Activated gamma-delta T cell treated with anti-CD3 and anti-CD28 coated beads, Interleukin-2, amount 50 U/mL, for 16 hours (primary cell): ENCODE measurements around the gene ZBTB8A.
"Not testable (repeated sequence)": the region's sequence is repeated elsewhere in the genome, so short reads cannot be mapped to it uniquely, and the experiment has no call there.

Source experiments
- DNase-seq: peaks from one replicate; pipeline ENCODE4 v3.0.0-alpha.2; 2020; ENCODE audit warnings: low read depth

ZBTB8A gene

DNA sequence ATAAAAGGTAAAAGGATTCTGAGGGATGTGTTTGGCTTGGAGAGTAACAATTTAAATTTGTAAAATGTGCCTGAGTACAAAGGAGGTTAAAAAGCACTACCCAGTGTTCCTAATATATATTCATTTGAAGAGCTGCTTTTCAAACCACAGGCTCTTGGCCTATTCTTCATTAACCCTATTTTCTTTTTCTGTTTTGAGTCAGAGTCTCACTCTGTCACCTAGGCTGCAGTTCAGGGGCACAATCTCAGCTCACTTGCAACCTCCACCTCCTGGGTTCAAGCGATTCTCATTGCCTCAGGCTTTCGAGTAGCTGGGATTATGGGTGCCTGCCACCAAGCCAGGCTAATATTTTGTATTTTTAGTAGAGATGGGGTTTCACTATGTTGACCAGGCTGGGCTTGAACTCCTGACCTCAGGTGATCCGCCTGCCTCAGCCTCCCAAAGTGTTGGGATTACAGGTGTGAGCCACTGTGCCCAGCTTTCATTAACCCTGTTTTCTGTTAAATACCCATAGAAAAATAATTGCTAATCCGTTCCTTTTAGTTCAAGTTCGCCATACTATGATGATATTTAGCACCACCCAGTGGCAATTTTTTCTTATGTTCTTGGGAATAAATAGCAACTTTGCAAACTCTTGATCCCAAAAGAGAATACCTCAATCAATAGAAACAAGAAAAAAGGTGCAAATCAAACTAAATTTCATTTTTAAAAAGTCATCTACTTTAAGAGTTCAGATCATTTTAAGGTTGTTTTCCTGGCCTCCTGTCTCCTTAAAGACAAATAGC lies 80.7 kb downstream of the ZBTB8A start:
- no peak for DNase-seq

DNA sequence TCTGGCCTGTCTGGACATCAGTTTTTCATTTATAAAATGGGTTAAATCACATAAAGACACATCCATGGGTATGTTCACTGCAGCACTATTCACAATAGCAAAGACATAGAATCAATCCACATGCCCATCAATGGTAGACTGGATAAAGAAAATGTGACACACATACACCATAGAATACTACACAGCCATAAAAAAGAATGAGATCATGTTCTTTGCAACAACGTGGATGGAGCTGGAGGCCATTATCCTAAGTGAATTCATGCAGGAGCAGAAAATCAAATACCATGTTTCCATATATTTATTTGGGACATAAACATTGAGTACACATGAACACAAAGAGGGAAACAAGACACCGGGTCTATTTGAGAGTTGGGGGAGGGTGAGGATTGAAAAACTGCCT lies 83.0 kb downstream of the ZBTB8A start:
- DNase-seq, result no peak

DNA sequence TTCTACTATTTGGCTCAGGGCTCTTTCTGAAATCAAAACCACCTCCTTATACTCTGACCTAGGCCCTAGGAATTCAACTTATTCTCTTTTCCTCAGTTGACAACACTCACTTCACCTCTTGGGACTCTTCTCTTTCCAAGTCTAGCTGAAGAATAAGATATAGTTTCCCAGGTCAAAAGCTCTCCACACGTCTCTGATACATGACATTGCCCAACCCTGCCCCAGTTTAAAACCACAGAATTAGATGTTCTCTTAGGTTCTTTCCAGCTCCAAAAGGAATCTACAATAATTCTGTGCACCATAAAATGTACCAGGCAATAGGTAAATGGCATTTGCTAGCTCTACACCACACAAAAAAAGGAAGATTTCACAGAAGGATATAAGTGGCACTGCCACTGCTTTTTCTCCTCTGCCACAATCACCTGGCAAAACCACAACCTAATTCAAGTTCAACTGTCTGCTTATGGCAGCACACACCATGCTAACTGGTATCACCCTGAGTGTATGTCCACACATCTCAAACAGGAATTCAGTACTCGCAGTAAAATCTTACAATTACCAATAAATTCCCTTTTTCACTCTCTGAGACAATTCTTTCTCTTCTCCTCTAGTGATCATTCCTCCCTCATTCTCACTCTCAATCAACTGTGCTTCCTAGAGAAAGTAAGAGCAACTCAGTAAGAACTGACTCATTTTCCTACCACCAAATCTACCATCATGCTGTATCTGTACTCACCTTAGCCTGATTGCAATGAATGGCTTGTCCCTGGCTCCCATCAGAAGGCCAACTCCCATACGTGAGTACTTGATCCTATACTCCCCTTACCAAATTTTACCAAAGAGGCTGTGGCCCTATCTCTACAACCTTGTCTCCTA lies 83.8 kb downstream of the ZBTB8A start:
- DNase-seq, result no peak

- no peak for DNase-seq
Observed at GRCh38 chr1:32623775-32624174, 84.5 kb downstream of the ZBTB8A start.

- DNase-seq, result no peak
Observed at GRCh38 chr1:32626176-32626575, 86.9 kb downstream of the ZBTB8A start.

GRCh38 chr1:32627596-32628162 lies 88.5 kb downstream of the ZBTB8A start:
- DNase-seq, result no peak

GRCh38 chr1:32630173-32630572 lies 90.9 kb downstream of the ZBTB8A start:
- DNase-seq, result not testable (repeated sequence)

DNA sequence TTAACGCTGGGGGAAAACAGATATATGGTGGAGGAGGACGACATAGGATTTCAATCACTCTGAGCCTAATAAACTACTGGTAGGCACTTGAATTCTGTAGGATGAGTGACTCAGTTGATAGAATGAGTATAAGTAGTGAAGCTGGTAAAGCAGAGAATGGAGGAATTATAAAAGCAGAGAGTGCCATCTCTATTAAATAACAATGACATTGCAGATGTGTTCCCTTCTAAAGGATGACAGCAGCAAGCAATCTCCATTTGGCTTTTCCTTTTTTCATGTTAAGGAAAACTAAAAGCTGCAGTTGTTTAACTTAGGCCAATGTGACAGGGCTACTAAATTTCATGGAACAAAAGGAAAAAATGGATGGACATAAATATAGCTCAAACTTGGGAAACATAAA lies 93.6 kb downstream of the ZBTB8A start:
- DNase-seq, result no peak

GRCh38 chr1:32635508-32636277 lies 96.5 kb downstream of the ZBTB8A start:
- DNase-seq, result no peak

DNA sequence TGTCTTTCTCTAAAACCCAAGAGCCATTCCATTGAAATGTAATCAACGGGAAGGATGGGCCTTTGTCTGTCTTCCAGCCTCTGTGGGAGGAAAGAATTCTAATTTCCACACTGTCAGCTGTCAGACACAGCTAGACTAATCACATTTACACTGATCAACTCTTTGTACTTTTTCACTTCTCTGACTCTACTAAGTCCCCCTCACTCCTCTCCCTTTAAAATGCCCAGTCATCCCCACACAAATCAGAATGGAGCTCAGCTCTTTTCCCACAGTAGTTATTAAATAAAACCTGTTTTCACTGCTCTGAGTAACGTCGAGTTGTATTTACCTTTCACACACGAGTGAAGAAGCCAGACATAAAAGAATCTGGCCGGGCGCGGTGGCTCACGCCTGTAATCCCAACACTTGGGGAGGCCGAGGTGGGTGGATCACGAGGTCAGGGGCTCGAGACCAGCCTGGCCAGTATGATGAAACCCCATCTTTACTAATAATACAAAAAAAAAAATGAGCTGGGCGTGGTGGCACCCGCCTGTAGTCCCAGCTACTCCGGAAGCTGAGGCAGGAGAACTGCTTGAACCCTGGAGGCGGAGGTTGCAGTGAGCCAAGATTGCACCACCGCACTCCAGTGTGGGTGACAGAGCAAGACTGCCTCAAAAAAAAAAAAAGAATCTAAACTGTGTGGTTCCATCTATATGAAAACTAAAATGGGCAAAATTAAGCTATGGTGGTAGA lies 97.9 kb downstream of the ZBTB8A start:
- no peak for DNase-seq

DNA sequence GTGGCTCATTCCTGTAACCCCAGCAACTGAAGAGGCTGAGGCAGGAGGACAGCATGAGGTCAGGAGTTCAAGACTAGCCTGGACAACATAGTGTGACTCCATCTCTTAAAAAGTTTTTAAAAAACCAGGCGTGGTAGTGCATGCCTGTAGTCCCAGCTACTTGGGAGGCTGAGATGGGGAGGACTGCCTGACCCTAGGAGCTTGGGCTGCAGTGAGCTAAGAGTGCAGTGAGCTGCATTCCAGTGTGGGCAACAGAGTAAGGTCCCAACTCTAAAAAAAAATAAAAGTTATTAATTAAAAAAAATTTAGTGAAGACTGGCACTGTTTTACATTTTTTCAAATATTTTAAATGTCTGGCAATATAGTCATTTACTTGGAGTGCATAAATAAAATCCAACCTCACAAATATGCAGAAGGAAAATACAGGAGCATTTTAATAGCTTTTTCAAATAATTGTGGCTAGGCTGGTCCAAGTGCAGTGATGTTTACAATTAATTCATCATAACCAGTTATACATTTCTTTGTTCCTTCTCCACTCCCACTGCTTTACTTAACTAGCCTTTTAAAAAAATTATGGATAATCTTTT lies 100.4 kb downstream of the ZBTB8A start:
- DNase-seq, result no peak

DNA sequence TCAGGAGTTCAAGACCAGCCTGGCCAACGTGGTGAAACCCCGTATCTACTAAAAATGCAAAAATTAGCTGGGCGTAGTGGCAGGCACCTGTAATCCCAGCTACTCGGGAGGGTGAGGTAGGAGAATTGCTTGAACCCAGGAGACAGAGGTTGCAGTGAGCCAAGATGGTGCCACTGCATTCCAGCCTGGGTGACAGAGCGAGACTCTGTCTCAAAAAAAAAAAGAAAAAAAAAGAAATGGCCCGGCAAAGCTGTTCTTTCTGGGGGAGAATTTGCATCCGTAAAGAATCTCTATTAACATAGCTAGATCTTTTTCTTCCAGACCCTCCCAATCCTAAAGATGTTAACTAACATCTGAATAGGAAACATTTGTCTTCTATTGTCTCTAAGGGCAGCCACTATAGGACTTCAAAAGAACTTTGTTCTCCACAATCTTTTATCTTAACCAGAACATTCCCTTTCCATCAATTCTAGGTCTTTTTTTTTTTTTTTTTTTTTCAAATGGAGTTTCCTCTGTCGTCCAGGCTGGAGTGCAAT lies 103.1 kb downstream of the ZBTB8A start:
- DNase-seq, result not testable (repeated sequence)

DNA sequence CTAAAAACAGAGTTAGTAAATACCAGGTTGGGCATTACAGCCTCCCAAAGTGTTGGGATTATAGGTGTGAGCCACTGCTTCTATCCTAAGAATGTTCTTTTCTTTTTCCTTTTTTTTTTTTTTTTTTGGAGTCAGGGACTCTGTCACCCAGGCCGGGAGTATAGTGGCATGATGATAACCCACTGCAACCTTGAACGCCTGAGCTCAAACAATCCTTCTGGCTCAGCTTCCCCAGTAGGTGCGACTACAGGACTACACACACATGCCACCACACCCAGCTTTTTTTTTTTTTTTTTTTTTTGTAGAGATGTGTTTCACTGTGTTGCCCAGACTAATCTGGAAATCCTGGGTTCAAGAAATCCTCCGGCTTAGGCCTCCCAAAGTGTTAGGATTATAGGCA lies 105.2 kb downstream of the ZBTB8A start:
- DNase-seq, result no peak

GRCh38 chr1:32647308-32648134 lies 108.3 kb downstream of the ZBTB8A start:
- no peak for DNase-seq

- DNase-seq, result peak; percentile 77
Observed at GRCh38 chr1:32650248-32650751, 111.1 kb downstream of the ZBTB8A start, which contains the start of gene ZBTB8OS. TSS of gene ZBTB8OS (minus strand) at chr1:32650550. CDS start at chr1:32650529, 21 bp downstream.

- peak; percentile 98 for DNase-seq
Observed at GRCh38 chr1:32650752-32651460, 111.7 kb downstream of the ZBTB8A start, which contains the start of gene RBBP4. TSS of gene RBBP4 (plus strand) at chr1:32651208. CDS start at chr1:32651307, 99 bp downstream.

DNA sequence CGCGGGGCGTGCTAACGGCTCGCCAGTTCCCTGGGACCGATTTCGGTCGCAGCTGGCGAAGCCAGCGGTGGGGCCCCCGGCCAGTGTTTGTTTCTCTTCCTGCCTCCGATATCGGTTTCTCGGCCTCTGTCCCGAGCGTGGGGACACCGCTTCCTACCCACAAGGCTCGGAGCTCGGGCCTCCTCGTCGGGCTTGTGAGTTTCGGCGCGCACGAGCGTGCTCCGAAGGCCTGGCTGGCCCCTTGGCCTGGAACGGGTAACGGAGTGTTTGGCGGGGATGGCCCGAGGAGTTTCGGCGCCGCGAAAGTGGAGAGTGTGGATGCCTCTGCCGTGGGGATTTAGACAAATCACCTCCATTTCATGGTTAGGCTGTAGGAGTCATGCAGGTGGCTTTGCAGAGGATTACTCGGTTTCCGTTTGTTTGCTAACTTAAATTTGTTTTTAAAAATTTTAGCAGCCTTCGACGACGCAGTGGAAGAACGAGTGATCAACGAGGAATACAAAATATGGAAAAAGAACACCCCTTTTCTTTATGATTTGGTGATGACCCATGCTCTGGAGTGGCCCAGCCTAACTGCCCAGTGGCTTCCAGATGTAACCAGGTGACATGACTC lies 112.3 kb downstream of the ZBTB8A start:
- DNase-seq, result no peak

DNA sequence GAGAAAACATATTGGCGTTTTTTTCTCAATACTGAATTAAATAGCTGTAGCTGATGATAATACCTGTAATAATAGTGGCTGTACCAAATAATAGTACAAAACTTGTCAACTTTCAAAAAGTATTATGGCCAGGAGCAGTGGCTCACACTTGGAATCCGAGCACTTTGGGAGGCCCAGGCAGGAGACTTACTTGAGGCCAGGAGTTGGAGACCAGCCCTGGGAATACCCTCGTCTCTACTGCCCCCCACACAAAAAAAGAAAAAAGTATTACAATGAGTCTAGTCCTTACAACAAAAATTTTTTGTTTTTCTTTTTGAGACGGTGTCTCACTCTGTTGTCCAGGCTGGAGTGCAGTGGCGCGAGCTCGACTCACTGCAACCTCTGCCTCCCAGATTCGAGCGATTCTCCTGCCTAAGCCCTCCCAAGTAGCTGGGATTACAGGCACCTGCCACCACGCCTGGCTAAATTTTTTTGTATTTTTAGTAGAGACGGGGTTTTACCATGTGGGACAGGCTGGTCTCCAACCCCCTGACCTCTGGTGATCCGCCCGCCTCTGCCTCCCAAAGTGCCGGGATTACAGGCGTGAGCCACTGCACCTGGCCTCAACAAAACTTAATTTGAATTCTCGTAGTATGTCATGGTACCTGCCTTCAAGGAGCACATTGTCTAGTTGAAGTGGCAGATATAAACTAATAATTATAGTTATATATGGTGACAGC lies 113.2 kb downstream of the ZBTB8A start:
- no peak for DNase-seq
